Large intestine (tissue), 3 donors: ENCODE data around the gene KCNJ2. TPM values are rescaled to one million over a fixed set of nuclear protein-coding genes. Genes with fewer than 3 reads are reported as not detected.

Experiments used
- DNase-seq, 2 donors: peaks; one replicate each; pipeline versions ENCODE4 v3.0.0 to v3.0.0-alpha.2; 2013
- H3K27ac ChIP-seq: one replicate; pipeline ENCODE4 v1.5.1; 2013; ENCODE audit warnings: low read length
- H3K27me3 ChIP-seq: 2 replicates; pipeline ENCODE4 v1.6.1; 2013; ENCODE audit warnings: low read length; ENCODE audit not compliant: control insufficient read depth, insufficient read depth
- H3K36me3 ChIP-seq: 2 replicates; pipeline ENCODE4 v1.6.1; 2013; ENCODE audit warnings: low read length; ENCODE audit not compliant: control insufficient read depth, insufficient read depth
- H3K4me1 ChIP-seq: one replicate; pipeline ENCODE4 v1.6.1; 2013; ENCODE audit warnings: low read length; ENCODE audit not compliant: control insufficient read depth, insufficient read depth
- H3K4me3 ChIP-seq: one replicate; pipeline ENCODE4 v1.5.1; 2013; ENCODE audit warnings: low read length
- H3K9me3 ChIP-seq: one replicate; pipeline ENCODE4 v1.6.1; 2013; ENCODE audit warnings: mild to moderate bottlenecking, low read depth, low read length, moderate library complexity; ENCODE audit not compliant: control insufficient read depth
- WGBS: methylation state at CpG from one replicate; pipeline ENCODE4 v1.1.5; 2013; ENCODE audit warnings: low lambda C conversion rate; ENCODE audit not compliant: insufficient coverage; 5-methylcytosine and 5-hydroxymethylcytosine counted together
- polyA plus RNA-seq: library from polyadenylated mRNA; unstranded; fragments of 120-200 nt; gene quantifications from one replicate; pipeline ENCODE4 v1.2.1, GENCODE V29; 2013

Gene KCNJ2
- polyA plus RNA-seq, 1 donor, result 1.4 TPM

DNA sequence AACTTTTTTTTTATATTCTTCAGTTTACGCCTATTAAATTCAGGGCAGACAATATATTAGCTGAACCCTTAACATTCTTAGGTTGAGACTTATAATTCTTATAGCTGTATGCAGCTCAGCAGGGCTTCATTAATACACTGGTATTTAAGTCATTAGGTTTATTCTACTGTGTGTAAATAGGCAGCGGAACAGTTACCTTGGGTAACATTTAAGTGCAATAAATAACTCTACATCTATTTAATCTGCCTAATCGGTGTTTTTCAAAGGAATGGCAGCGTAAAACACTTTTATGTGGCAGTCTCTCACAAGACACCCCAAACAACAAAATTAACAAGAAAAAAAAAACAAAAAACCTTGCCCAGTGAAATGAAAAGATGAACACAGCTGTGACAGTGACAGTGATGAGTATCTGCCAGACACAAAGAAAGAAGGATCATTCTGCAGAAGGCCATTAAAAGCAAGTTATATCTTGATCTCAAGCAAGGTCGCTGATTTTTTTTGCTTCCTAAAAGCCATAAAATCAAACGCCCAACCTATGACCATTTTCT, 32.6 kb downstream of the KCNJ2 start:
- Histone ChIP-seq H3K4me1 (no peaks in the 10 kb centered on the region), H3K27me3 (no peaks in the 10 kb centered on the region), H3K27ac (no peak overlapping the region), H3K4me3 (no peak overlapping the region), H3K9me3 (no peaks in the 10 kb centered on the region), H3K36me3 (no peaks in the 10 kb centered on the region)
- WGBS, result 40% methylated on average over 2 of the region's 6 CpGs
- no peak for DNase-seq

GRCh38 chr17:70202840-70203239, 33.5 kb downstream of the KCNJ2 start:
- no peaks in the 10 kb centered on the region for H3K9me3 ChIP-seq
- DNase-seq, result no peak
- no peak overlapping the region for H3K4me3 ChIP-seq
- no peaks in the 10 kb centered on the region for H3K36me3 ChIP-seq
- no peak overlapping the region for H3K27ac ChIP-seq
- H3K4me1 ChIP-seq, result no peaks in the 10 kb centered on the region
- 100% methylated on average over 1 of the region's 2 CpGs for whole genome bisulfite sequencing
- H3K27me3 ChIP-seq, result no peaks in the 10 kb centered on the region

GRCh38 chr17:70204431-70204830, 35.1 kb downstream of the KCNJ2 start:
- H3K27ac ChIP-seq, result no peak overlapping the region
- whole genome bisulfite sequencing, result 100% methylated on average over 1 of the region's 3 CpGs
- no peak for DNase-seq
- H3K4me1 ChIP-seq, result no peaks in the 10 kb centered on the region
- H3K9me3 ChIP-seq, result no peaks in the 10 kb centered on the region
- no peaks in the 10 kb centered on the region for H3K27me3 ChIP-seq
- H3K36me3 ChIP-seq, result no peaks in the 10 kb centered on the region
- no peak overlapping the region for H3K4me3 ChIP-seq

- Histone ChIP-seq H3K4me1 (no peaks in the 10 kb centered on the region), H3K27me3 (no peaks in the 10 kb centered on the region), H3K27ac (no peak overlapping the region), H3K4me3 (no peak overlapping the region), H3K36me3 (no peaks in the 10 kb centered on the region), H3K9me3 (no peaks in the 10 kb centered on the region)
- 93% methylated on average over 4 of the region's 4 CpGs for WGBS
- DNase-seq, result no peak
These were observed 36.1 kb downstream of the KCNJ2 start for GRCh38 chr17:70205401-70205800.

GRCh38 chr17:70206361-70207010, 37.2 kb downstream of the KCNJ2 start:
- no peak overlapping the region for H3K27ac ChIP-seq

DNA sequence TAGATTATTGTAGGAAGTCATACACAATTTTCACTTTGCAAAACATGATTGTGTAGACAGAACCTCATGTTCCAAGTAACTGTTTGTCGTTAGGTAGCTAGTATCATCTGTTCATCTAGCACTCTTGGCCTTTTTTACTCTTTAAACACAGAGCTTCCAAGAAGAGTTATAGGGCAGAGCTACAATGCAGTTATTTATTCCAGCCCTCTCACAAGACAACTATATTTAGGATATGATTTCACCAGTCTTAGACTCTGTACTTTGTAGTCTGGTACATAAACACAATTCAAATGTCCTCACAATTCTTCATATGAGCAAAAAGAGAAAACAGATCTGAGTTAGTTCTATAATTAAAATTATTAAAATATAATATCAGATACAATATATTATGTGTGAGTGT, 37.9 kb downstream of the KCNJ2 start:
- no CpG with 5 or more reads among the region's 1 CpG for WGBS
- Histone ChIP-seq H3K4me3 (no peak overlapping the region), H3K27me3 (no peaks in the 10 kb centered on the region), H3K27ac (no peak overlapping the region), H3K9me3 (no peaks in the 10 kb centered on the region), H3K4me1 (no peaks in the 10 kb centered on the region), H3K36me3 (no peaks in the 10 kb centered on the region)
- no peak for DNase-seq

More at GRCh38 chr17:70206361-70207010, 37.2 kb downstream of the KCNJ2 start:
- Histone ChIP-seq H3K4me3 (no peak overlapping the region), H3K9me3 (no peaks in the 10 kb centered on the region), H3K4me1 (no peaks in the 10 kb centered on the region), H3K27me3 (no peaks in the 10 kb centered on the region), H3K36me3 (no peaks in the 10 kb centered on the region)
- no CpG with 5 or more reads among the region's 6 CpGs for WGBS
- no peak for DNase-seq

- H3K9me3 ChIP-seq, result no peaks in the 10 kb centered on the region
- H3K4me1 ChIP-seq, result no peaks in the 10 kb centered on the region
- WGBS, result 70% methylated on average over 5 of the region's 7 CpGs
- no peak overlapping the region for H3K27ac ChIP-seq
- H3K36me3 ChIP-seq, result no peaks in the 10 kb centered on the region
- no peak for DNase-seq
- H3K27me3 ChIP-seq, result no peaks in the 10 kb centered on the region
- no peak overlapping the region for H3K4me3 ChIP-seq
These were observed 38.9 kb downstream of the KCNJ2 start for GRCh38 chr17:70208080-70208794.

GRCh38 chr17:70208825-70209555, 39.7 kb downstream of the KCNJ2 start:
- DNase-seq, result peak in 1 of 2 donors; percentile 15
- H3K4me3 ChIP-seq, result no peak overlapping the region
- no peaks in the 10 kb centered on the region for H3K9me3 ChIP-seq
- no peaks in the 10 kb centered on the region for H3K27me3 ChIP-seq
- no peak overlapping the region for H3K27ac ChIP-seq
- no peaks in the 10 kb centered on the region for H3K36me3 ChIP-seq
- no peaks in the 10 kb centered on the region for H3K4me1 ChIP-seq
- no CpG with 5 or more reads among the region's 6 CpGs for WGBS

DNA sequence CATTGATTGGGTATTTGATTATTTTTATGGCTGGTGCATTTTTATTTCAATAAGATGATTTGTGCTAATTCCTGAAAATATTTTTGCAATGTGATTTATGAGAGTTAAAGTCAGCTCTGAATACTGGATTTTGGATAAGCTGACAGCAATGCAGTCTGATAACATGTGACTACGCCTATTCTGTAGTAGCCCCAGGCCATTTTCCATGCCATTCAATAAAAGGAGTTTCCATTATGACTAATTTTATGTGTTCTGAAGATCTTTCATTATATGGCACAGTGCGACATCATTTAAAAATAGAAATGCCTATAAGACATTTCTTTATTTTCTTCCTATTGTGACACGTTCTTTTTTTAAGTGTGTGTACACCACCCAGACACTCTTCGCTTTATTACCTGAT, 46.3 kb downstream of the KCNJ2 start:
- no peaks in the 10 kb centered on the region for H3K27me3 ChIP-seq
- no peaks in the 10 kb centered on the region for H3K9me3 ChIP-seq
- DNase-seq, result no peak
- H3K4me1 ChIP-seq, result no peaks in the 10 kb centered on the region
- H3K27ac ChIP-seq, result no peak overlapping the region
- H3K4me3 ChIP-seq, result no peak overlapping the region
- WGBS, result 93% methylated on average over 3 of the region's 4 CpGs
- no peaks in the 10 kb centered on the region for H3K36me3 ChIP-seq

GRCh38 chr17:70217571-70217970, 48.2 kb downstream of the KCNJ2 start:
- 100% methylated on average over 1 of the region's 1 CpG for WGBS
- H3K36me3 ChIP-seq, result no peaks in the 10 kb centered on the region
- no peak overlapping the region for H3K4me3 ChIP-seq
- H3K27ac ChIP-seq, result no peak overlapping the region
- DNase-seq, result no peak
- no peaks in the 10 kb centered on the region for H3K9me3 ChIP-seq
- no peaks in the 10 kb centered on the region for H3K27me3 ChIP-seq
- H3K4me1 ChIP-seq, result no peaks in the 10 kb centered on the region
